KMS-11 (cell line): ENCODE measurements around the gene SSRP1.

ENCODE experiments used
- H2AFZ ChIP-seq: fragments of 200-600 bp; sonication (generic); 2 replicates; pipeline ENCODE4 v1.6.1; 2016; ENCODE audit warnings: antibody characterized with exemption, mixed run types, low read depth
- H3K27ac ChIP-seq: fragments of 200-600 bp; sonication (generic); 2 replicates; pipeline ENCODE4 v1.6.1; 2016; ENCODE audit warnings: mild to moderate bottlenecking, mixed run types
- H3K27me3 ChIP-seq: fragments of 200-600 bp; sonication (generic); 2 replicates; pipeline ENCODE4 v1.6.1; 2017; ENCODE audit warnings: mild to moderate bottlenecking, low read depth, mixed run types, moderate library complexity; ENCODE audit not compliant: insufficient read depth
- H3K36me3 ChIP-seq: fragments of 200-600 bp; sonication (generic); 2 replicates; pipeline ENCODE4 v1.6.1; 2017; ENCODE audit warnings: mild to moderate bottlenecking, mixed run types; ENCODE audit not compliant: insufficient read depth
- H3K4me1 ChIP-seq: fragments of 200-600 bp; sonication (generic); 2 replicates; pipeline ENCODE4 v1.6.1; 2016; ENCODE audit warnings: mild to moderate bottlenecking, low read depth, mixed run types; ENCODE audit not compliant: poor library complexity, severe bottlenecking
- H3K4me2 ChIP-seq: fragments of 200-600 bp; sonication (generic); 2 replicates; pipeline ENCODE4 v1.7.0; 2016; ENCODE audit warnings: mild to moderate bottlenecking, mixed run types
- H3K4me3 ChIP-seq: fragments of 200-600 bp; sonication (generic); IDR thresholded peaks from 2 replicates; pipeline ENCODE4 v1.6.1; 2017; ENCODE audit warnings: low read depth, low read length, mixed read lengths; ENCODE audit not compliant: insufficient read depth
- H3K79me2 ChIP-seq: fragments of 200-600 bp; sonication (generic); 2 replicates; pipeline ENCODE4 v1.6.1; 2016; ENCODE audit warnings: low read depth, mixed run types; ENCODE audit not compliant: insufficient read depth
- H3K9ac ChIP-seq: fragments of 200-600 bp; sonication (generic); 2 replicates; pipeline ENCODE4 v1.6.1; 2016; ENCODE audit warnings: mild to moderate bottlenecking, mixed run types
- H4K20me1 ChIP-seq: fragments of 200-600 bp; sonication (generic); 2 replicates; pipeline ENCODE4 v1.6.1; 2016; ENCODE audit warnings: mild to moderate bottlenecking, mixed run types; ENCODE audit not compliant: insufficient read depth
- TF ChIP-seq, protein P1 (sequence below): fragments of 200-600 bp; sonication (generic); conservative IDR thresholded peaks from 2 replicates; pipeline ENCODE4 v1.6.1; 2017; ENCODE audit warnings: low read depth, mild to moderate bottlenecking, antibody characterized with exemption, low read length, moderate library complexity, mixed read lengths

The SSRP1 gene

DNA sequence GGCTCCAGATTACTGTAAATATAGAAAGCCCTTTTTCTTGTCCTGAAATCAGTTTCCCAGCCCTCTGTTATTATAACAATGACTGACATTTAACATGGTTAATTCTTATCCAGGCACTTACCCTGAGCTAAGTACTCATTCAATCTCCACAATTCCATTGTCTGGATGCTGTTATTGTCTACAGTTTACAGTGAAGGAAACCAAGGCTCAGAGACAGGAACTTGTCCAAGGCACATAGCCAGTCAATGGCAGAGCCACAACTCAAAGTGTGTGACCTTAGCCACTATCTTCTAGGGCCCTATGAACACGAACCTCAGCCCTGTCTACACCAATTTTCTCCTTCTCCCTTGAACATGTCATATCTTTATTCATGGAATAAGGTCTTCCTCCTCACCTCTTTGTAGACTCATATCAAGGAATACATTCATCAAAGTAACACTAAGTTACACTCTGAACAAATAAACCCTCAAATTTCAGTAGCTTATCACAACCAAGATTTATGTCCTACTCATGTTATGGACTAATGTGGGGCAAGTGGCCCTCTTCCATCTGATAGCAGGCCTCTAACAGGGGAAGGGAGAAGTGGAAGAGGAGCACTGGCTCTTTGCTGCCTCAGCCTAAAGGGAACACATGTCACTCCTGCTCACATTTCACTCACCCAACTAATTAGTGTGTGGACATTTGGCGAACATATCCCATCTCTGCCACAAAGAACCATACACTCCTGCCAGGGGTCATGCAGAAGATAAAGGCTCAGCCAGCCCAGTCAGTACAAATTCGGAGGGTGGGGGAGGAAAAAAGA lies 59.3 kb downstream of the SSRP1 start:
- no peak overlapping the region for H3K4me3 ChIP-seq
- H3K36me3 ChIP-seq = no peaks in the 10 kb centered on the region
- H3K4me2 ChIP-seq = no peak overlapping the region
- TF ChIP-seq, protein P1, sequence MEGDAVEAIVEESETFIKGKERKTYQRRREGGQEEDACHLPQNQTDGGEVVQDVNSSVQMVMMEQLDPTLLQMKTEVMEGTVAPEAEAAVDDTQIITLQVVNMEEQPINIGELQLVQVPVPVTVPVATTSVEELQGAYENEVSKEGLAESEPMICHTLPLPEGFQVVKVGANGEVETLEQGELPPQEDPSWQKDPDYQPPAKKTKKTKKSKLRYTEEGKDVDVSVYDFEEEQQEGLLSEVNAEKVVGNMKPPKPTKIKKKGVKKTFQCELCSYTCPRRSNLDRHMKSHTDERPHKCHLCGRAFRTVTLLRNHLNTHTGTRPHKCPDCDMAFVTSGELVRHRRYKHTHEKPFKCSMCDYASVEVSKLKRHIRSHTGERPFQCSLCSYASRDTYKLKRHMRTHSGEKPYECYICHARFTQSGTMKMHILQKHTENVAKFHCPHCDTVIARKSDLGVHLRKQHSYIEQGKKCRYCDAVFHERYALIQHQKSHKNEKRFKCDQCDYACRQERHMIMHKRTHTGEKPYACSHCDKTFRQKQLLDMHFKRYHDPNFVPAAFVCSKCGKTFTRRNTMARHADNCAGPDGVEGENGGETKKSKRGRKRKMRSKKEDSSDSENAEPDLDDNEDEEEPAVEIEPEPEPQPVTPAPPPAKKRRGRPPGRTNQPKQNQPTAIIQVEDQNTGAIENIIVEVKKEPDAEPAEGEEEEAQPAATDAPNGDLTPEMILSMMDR = no peak
- no peaks in the 10 kb centered on the region for H3K27me3 ChIP-seq
- H3K4me1 ChIP-seq = no peaks in the 10 kb centered on the region
- H3K9ac ChIP-seq = no peak overlapping the region
- H3K79me2 ChIP-seq = no peaks in the 10 kb centered on the region
- no peak overlapping the region for H3K27ac ChIP-seq
- no peak overlapping the region for H2AFZ ChIP-seq
- H4K20me1 ChIP-seq = no peaks in the 10 kb centered on the region
